Hepatocyte (in vitro differentiated cells): Measurements from ENCODE around the gene ULK2.

ENCODE experiments used
- CTCF ChIP-seq: fragments of 200-600 bp; sonication (generic); IDR thresholded peaks from 2 replicates; pipeline ENCODE4 v1.5.1; 2016; ENCODE audit warnings: antibody characterized with exemption, mild to moderate bottlenecking; ENCODE audit not compliant: poor library complexity
- EZH2 ChIP-seq: fragments of 200-600 bp; sonication (generic); IDR thresholded peaks from 2 replicates; pipeline ENCODE4 v1.6.1; 2016; ENCODE audit warnings: antibody characterized with exemption, mild to moderate bottlenecking, borderline replicate concordance

GRCh38 chr17:19911033-19911432, 43.3 kb upstream of the ULK2 start:
- no peak for TF ChIP-seq CTCF
- TF ChIP-seq EZH2, result no peak
